ENCODE data around the gene COX4I2. TPM values are rescaled to one million over a fixed set of nuclear protein-coding genes. Genes with fewer than 3 reads are reported as not detected.

Gene COX4I2
- total and polyA plus RNA-seq, 2 donors (not counting 3 experiments of a cell fraction or from before 2014, with no cell fraction given), result not detected

DNA sequence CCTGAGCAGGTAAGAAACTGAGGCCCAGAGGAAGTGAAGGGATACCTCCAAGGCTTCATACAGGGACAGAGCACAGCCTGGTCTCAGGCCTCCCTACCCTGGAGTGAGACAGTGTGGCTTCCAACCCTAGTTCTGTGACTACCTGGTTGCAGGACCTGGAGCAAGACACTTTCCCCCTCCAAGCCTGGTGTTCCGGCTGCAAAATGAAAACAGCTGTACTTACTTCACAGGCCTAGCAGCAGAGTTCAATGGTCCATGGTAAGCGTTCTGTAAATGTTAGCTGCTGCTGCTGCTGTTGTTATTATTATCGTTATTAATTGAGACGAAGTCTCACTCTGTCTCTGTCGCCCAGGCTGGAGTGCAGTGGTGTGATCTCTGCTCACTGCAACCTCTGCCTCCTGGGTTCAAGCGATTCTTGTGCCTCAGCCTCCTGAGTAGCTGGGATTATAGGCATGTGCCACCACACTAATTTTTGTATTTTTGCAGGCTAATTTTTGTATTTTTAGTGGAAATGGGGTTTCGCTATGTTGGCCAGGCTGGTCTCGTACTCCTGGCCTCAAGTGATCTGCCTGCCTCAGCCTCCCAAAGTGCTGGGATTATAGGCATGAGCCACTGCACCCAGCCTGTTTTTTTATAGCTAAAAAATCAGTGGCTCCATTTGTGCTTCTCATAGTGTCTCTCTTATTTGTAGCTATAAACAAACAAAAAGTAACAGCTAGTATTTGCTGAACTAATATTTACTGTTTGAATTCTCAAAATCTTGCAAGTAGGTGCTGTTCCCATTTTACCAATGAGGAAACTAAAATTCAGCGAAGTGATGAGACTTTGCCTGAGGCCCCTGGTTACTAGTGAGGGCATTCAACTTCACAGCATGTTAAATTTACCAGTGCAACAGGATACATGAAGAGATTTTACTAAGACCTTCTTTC is 41.9 kb downstream of the COX4I2 start:
- H3K27ac ChIP-seq (ENCODE audit: insufficient read depth, low read depth, low read length), result peak overlapping the region; percentile 32
- H4K20me1 ChIP-seq (replicated peaks; ENCODE audit: control insufficient read depth, extremely low read depth, insufficient read depth, low read length), result no peaks in the 10 kb centered on the region
- no peak overlapping the region for H2AFZ ChIP-seq (ENCODE audit: low read depth, low read length)
- peaks cover 2 to 14% of the 10 kb centered on the region in 2 experiments for H3K36me3 ChIP-seq (ENCODE audit: control insufficient read depth in 2 of 2, extremely low read depth in 1 of 2, insufficient read depth in 2 of 2, low read length in 2 of 2)
- dilution Hi-C loops (cut with MboI; ENCODE audit: extremely low pct_ligation_motif_present, low sequenced_read_pairs) (no loop called here), intact Hi-C loops (cut with micrococcal nuclease) (no loop called here)
- ChIA-PET CTCF (interaction anchor here (1.0 to 1.6 kb wide), 4 partner anchors 14 to 44 kb away, joined by 3 to 10 read pairs (median 4); no protein-coding TSS in a partner anchor), POLR2A (no interaction called here)
- no TSS peak for BruUV-seq (replicated peaks)
- peaks cover 59% of the 10 kb centered on the region for H3K4me1 ChIP-seq (ENCODE audit: control insufficient read depth, extremely low read depth, insufficient read depth, low read length)
- TF ChIP-seq, protein P1, sequence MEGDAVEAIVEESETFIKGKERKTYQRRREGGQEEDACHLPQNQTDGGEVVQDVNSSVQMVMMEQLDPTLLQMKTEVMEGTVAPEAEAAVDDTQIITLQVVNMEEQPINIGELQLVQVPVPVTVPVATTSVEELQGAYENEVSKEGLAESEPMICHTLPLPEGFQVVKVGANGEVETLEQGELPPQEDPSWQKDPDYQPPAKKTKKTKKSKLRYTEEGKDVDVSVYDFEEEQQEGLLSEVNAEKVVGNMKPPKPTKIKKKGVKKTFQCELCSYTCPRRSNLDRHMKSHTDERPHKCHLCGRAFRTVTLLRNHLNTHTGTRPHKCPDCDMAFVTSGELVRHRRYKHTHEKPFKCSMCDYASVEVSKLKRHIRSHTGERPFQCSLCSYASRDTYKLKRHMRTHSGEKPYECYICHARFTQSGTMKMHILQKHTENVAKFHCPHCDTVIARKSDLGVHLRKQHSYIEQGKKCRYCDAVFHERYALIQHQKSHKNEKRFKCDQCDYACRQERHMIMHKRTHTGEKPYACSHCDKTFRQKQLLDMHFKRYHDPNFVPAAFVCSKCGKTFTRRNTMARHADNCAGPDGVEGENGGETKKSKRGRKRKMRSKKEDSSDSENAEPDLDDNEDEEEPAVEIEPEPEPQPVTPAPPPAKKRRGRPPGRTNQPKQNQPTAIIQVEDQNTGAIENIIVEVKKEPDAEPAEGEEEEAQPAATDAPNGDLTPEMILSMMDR (IDR thresholded peaks at IDR 0.05; ENCODE audit: extremely low read depth in 1 of 2, insufficient read depth in 1 of 2, low read depth in 1 of 2, low read length in 2 of 2), result no peak
- TF ChIP-seq, protein P2, sequence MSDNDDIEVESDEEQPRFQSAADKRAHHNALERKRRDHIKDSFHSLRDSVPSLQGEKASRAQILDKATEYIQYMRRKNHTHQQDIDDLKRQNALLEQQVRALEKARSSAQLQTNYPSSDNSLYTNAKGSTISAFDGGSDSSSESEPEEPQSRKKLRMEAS (IDR thresholded peaks at IDR 0.05; ENCODE audit: insufficient read depth, insufficient read length), result no peak
- TF ChIP-seq JUN (IDR thresholded peaks at IDR 0.05; ENCODE audit: borderline replicate concordance, insufficient read depth, insufficient read length, low read depth), result no peak
- no peak for TF ChIP-seq POLR2A (IDR thresholded peaks at IDR 0.05; ENCODE audit: low read depth, low read length)
- TF ChIP-seq FOS (IDR thresholded peaks at IDR 0.05; ENCODE audit: borderline replicate concordance, insufficient read depth, low read length), result no peak
- FAIRE-seq (no peak), DNase-seq (ENCODE audit: low read depth, low spot score) (no peak)
- no peak overlapping the region for H3K9ac ChIP-seq (replicated peaks; ENCODE audit: extremely low read depth, insufficient read depth, low read length)
- H3K4me3 ChIP-seq (replicated peaks in 1 of 3; ENCODE audit: insufficient read depth in 1 of 3, low read depth in 1 of 3, low read length in 3 of 3), result no peak overlapping the region
- no peak overlapping the region for H3K4me2 ChIP-seq (ENCODE audit: insufficient read depth, low read length)
- peaks cover 77% of the 10 kb centered on the region for H3K79me2 ChIP-seq (ENCODE audit: control insufficient read depth, insufficient read depth, low read length)
- no peaks in the 10 kb centered on the region for H3K9me1 ChIP-seq (replicated peaks; ENCODE audit: control insufficient read depth, extremely low read depth, insufficient read depth, low read length)
- no peaks in the 10 kb centered on the region for H3K27me3 ChIP-seq (ENCODE audit: control insufficient read depth in 2 of 2, insufficient read depth in 2 of 2, low read length in 2 of 2)
- no peaks in the 10 kb centered on the region for H3K9me3 ChIP-seq (replicated peaks; ENCODE audit: control insufficient read depth, insufficient read depth, low read length)
